CD4-positive, alpha-beta T cell treated with Interleukin-4 for 4 hours (primary cell): ENCODE results near the gene BIRC3.
"Not testable (repeated sequence)": the region's sequence is repeated elsewhere in the genome, so short reads cannot be mapped to it uniquely, and the experiment has no call there.

Experiments used
- DNase-seq: peaks from one replicate; pipeline ENCODE4 v3.0.0-alpha.2; 2020

Gene BIRC3

DNA sequence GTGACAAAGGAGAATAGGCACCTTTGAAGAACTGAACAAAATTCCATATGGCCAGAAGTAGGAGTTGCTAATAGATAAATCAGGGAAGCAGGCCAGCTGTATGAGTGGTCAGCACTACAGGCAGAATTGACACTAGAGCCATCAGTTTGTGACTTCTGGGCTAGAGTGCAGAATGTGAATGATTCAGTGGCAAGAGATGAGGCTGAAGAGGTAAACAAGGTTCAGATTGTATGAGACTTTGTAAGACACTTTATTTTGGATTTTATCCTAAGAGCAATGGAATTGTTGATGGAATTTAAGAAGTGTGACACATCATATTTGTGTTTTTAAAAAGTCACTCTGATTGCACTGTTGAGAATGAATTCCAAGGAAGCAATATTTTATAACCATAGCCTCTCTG is 12.9 kb downstream of the BIRC3 start:
- no peak for DNase-seq

DNA sequence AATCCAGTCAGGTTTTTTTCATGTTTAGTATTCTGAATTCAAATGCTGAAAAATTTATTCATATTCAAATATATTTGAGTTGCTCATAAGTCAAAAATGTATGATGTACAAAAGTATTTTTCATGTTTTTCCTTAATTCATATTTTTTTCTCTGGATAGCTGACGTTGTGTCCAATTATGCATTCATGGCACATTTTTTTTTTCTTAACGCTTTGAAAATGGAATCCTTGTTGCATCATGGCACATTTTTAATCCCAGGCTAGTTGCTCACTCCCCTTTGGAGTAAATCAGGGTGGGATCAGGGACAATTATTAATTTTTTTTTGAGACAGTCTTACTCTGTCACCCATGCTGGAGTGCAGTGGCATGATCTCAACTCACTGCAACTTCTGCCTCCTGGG is 14.1 kb downstream of the BIRC3 start:
- no peak for DNase-seq

- DNase-seq = no peak
Observed at GRCh38 chr11:102332611-102332994, 15.3 kb downstream of the BIRC3 start.

DNA sequence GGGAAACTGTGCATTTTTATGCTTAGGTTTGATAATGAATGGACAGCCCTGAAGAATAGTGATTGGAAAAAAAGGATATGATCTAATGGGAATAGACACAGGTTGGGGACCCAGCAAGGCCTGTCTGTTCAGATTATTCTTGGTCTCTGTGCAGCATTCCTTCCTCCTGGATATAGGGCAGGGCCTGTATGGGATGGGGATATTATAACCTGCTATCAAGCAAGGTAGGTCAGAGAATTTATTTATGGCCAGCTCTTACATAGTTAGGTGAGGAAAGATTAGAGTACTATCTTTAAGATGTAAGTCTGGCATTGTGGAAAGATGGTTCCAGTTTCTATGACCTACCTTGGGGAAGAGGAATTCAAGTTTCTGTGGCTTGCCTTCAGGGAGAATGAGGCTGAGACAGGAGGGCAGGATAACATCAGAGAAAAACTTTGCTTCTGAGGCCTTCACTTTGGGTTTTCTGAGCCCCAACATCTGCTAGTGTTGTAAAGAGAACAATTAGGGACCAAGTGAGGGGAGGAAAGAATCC is 21.3 kb downstream of the BIRC3 start:
- DNase-seq = no peak

GRCh38 chr11:102341311-102341710 is 24.0 kb downstream of the BIRC3 start:
- not testable (repeated sequence) for DNase-seq

- DNase-seq = peak; percentile 82
Observed at GRCh38 chr11:102341844-102342318, 24.6 kb downstream of the BIRC3 start.

- no peak for DNase-seq
Observed at GRCh38 chr11:102343809-102344208, 26.5 kb downstream of the BIRC3 start.

DNA sequence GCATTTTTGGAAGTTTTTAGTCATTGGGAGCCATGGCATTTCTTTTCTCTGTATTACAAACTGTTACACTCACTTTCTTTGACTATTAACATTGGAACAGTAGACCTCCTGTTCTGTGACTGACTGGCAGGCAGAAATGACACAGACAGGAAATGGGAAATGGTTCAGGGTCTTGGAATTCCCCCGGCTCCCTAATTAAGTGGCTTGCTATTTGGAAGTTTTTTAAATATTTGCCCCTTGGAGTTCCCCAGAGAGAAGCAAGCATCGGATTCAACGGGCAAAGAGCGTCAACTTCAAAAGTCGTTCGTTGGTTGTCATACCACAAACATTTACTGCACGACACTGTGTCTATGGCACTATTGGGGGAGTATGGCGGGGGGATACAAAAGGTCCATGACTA is 28.6 kb downstream of the BIRC3 start:
- no peak for DNase-seq

DNA sequence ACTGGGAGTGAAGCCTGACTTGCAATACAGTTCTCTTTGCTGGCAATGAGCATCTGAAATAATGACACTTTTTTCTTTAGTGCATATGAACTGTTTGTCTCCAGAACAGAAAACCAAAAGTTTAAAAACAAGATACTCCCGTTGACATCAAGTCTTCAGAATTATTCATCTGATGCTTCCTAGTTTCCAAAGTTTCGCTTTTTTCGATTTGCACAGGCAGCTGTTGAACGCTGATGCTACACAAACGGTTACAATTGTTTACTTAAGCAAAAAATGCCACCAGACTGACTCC is 29.1 kb downstream of the BIRC3 start:
- DNase-seq = no peak

GRCh38 chr11:102346748-102347461 is 29.6 kb downstream of the BIRC3 start, which contains the start of gene BIRC2:
Gene BIRC2, plus strand, starts transcription at chr11:102347214. Its CDS starts 2,641 bp downstream, at chr11:102349855.
- peak; percentile 94 for DNase-seq

DNA sequence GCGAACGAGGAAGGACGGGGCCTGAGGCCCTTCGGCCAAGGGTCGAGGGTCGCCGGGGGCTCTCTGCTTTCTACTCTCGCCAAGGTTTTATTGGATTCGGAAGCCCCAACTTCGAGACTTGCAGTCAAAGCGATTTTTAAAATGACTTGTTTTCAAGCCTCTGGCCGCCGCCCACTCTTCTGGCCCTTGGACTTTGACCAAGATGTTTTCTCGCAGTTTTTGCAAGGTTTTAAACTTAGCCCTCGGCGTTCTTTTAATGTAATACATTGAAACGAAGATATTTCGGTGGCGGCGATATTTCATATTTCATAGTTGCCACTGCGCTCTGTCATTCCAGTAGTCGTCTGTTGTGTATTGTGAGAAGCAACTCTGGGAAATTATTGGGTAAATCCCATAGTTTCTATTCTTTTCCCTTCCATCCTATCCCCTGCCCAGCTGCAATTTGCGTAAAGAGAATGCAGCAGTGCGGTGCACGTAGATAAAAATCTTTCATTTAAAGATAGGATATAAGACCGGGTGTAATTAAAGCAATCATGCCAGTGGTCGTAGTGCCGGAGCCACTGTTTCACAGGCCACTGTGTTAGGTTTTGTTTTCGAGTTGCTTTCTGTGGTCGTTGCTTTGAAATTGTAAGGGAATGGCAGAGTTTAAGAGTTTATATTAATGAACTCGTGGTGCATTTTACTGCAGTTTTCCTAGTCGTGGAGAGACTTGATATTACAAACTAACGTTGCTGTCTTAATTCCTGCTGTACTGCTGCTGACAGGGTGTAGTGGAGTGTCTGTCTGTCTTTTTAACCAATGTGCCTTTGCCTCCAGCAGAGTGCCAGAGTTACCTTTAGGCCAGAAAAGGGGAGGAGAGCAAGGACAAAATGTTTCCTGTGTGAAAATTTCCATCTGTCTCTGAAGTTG is 30.4 kb downstream of the BIRC3 start:
- DNase-seq = peak; percentile 39

DNA sequence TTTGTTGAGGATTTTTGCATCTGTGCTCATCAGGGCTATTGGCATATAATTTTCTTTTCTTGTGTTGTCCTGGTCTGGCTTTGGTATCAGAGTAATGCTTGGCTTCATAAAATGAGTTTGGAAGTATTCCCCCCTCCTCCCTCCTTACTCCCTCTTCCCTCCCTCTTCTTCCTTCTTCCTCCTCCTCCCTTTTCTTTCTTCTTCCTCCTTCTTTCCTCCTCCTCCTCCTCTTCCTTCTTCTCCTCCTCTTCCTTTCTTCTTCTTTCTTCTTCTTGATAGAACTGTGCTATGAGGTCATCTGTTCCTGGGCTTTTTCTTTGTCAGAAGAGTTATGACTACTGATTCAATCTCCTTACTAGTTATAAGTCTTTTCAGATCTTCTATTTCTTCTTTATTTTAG is 39.8 kb downstream of the BIRC3 start:
- no peak for DNase-seq

- DNase-seq = no peak
Observed at GRCh38 chr11:102359372-102359771, 42.1 kb downstream of the BIRC3 start.

- peak; percentile 43 for DNase-seq
Observed at GRCh38 chr11:102360681-102361080, 43.4 kb downstream of the BIRC3 start.

GRCh38 chr11:102361086-102362031 is 44.1 kb downstream of the BIRC3 start:
- DNase-seq = peak; percentile 65

DNA sequence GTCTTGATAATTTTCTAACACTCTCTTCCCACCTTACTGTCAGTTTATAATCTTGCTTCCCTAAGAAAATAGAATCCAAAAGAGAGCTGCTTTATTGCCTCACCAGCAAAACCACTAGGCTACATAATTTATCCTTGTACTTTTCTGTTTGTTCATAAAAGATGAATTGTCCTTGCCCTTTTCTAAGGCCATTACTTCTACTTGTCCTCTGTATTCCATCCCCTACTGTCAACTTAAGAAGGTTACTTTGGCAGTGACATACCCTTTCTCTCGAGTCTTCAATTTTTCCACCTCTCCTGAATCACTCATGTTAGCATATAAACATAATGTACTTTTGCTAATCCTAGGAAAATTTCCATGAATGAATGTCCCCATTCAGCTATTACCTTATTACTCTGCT is 47.7 kb downstream of the BIRC3 start:
- DNase-seq = no peak

DNA sequence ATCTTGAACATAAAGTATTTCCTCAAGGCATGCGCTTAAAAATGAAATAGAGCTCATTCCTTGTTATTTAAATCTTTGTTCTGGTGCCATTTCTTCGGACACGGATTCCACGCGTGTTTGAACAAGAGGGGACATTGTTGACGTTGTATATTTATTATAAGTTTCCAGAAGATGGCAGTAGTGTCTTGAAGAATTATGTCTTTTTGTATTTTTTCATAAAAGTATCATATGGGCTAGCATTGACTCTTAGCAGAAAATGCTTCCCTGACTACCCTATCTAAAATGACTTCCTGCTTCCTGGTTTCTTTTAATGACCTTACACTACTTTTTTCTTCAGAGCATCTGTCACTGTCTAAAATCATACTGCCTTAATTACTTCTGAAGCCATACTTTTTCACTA is 50.1 kb downstream of the BIRC3 start:
- peak; percentile 46 for DNase-seq

DNA sequence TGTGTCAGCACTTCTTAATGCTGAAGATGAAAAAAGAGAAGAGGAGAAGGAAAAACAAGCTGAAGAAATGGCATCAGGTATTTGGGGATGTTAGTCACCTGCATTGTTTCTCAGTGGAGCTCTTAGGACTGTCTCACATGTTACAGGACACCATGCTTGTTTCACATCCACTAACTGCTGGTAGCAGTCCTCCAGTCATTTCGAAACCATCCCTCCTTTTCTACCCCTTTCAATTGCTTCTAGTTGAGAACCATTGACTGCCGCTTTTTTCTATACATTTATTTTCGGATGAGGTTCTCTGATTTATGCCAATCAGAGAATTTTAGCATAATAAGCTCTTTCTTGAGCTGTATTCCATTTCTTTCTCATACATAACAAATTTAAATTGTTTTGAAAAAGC is 51.2 kb downstream of the BIRC3 start:
- no peak for DNase-seq

DNA sequence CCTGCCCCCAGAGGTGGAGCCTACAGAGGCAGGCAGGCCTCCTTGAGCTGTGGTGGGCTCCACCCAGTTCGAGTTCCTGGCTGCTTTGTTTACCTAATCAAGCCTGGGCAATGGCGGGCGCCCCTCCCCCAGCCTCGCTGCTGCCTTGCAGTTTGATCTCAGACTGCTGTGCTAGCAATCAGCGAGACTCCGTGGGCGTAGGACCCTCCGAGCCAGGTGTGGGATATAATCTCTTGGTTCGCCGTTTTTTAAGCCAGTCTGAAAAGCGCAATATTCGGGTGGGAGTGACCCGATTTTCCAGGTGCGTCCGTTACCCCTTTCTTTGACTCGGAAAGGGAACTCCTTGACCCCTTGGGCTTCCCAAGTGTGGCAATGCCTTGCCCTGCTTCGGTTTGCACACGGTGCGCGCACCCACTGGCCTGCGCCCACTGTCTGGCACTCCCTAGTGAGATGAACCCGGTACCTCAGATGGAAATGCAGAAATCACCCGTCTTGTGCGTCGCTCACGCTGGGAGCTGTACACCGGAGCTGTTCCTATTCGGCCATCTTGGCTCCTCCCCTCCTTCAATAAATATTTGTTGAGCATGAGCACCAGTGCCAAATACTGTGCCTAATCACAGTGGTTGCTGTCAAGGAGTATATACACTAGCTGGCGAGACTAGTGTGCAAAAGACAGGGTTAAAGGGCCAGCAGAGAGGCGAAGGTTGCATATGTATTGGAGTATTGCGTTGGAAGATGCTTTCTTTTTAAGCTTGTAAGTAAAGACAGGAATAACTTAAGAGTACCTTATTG is 57.5 kb downstream of the BIRC3 start:
- not testable (repeated sequence) for DNase-seq

- no peak for DNase-seq
Observed at GRCh38 chr11:102375720-102376399, 58.6 kb downstream of the BIRC3 start.

DNA sequence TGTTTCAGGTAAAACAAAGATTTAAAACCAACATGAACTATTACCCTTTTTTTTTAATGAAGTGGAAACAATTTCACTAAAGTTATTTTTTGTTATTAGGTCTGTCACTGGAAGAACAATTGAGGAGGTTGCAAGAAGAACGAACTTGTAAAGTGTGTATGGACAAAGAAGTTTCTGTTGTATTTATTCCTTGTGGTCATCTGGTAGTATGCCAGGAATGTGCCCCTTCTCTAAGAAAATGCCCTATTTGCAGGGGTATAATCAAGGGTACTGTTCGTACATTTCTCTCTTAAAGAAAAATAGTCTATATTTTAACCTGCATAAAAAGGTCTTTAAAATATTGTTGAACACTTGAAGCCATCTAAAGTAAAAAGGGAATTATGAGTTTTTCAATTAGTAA is 60.6 kb downstream of the BIRC3 start:
- no peak for DNase-seq
